ENCODE results near the gene TCEAL9.

The TCEAL9 gene

DNA sequence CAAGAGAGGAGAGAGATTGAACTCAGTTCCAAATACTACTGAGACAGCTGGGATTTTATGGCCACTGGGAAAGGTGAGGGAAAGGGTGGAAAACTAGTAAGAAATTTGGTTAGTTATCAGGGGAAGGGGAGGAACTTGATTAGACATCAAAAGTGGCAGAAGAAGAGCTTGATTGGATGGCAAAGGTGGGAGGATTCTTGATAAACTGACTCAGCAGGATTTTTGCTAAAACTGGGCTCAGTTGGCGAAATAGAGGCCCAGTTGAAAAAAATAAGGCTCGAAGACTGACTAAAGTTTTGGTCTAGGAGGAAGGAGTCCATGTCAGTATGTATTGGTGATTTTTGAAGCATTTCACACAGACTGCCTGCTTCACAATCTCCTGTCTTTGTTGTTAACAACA, 30.0 kb downstream of the TCEAL9 start:
- H3K4me3 ChIP-seq (ENCODE audit: low read depth, low read length): no peak overlapping the region
- TF ChIP-seq, protein P1, sequence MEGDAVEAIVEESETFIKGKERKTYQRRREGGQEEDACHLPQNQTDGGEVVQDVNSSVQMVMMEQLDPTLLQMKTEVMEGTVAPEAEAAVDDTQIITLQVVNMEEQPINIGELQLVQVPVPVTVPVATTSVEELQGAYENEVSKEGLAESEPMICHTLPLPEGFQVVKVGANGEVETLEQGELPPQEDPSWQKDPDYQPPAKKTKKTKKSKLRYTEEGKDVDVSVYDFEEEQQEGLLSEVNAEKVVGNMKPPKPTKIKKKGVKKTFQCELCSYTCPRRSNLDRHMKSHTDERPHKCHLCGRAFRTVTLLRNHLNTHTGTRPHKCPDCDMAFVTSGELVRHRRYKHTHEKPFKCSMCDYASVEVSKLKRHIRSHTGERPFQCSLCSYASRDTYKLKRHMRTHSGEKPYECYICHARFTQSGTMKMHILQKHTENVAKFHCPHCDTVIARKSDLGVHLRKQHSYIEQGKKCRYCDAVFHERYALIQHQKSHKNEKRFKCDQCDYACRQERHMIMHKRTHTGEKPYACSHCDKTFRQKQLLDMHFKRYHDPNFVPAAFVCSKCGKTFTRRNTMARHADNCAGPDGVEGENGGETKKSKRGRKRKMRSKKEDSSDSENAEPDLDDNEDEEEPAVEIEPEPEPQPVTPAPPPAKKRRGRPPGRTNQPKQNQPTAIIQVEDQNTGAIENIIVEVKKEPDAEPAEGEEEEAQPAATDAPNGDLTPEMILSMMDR (IDR thresholded peaks at IDR 0.05; ENCODE audit: borderline replicate concordance, insufficient read depth, low read depth, low read length): no peak

DNA sequence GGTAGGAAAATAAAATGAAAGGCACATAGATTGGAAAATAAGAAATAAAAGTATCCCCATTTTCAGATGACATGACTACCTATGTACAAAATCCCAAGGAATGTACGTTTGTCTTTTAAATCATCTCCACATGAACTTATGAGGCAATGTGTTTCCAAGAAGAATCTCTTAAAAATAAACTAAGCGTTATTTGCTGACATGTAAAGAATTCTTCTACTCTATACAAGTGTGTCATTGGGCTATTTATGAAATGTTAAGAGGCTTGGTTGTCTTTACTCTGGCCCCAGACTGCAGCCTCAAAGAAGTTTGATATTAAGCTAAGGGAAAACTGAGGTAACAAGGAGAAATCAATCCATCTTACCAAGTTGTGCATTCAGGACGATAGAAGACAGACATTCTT, 37.2 kb downstream of the TCEAL9 start:
- TF ChIP-seq, protein P1 (IDR thresholded peaks at IDR 0.05; ENCODE audit: borderline replicate concordance, insufficient read depth, low read depth, low read length): no peak
- no peak overlapping the region for H3K4me3 ChIP-seq (ENCODE audit: low read depth, low read length)

DNA sequence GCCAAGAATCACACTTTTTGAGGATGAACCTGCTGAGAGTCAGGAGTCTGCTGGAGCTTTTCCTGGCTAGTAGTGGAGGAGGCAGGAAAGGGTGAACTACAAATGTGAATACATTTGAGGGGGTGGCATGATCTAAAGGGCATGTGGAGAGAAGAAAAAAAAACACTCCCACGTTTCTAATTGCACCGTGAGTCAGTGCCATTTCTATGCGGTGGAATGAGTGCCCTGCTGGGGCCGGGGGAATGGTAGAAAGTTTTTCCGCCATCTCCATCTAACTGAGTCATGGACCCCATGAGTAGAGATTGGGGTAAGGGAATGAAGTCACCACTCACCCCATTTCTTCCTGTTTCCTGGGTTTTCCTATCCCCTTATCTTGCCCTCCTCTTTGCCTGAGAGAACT, 39.9 kb downstream of the TCEAL9 start:
- no peak overlapping the region for H3K4me3 ChIP-seq (ENCODE audit: low read depth, low read length)
- TF ChIP-seq, protein P1 (IDR thresholded peaks at IDR 0.05; ENCODE audit: borderline replicate concordance, insufficient read depth, low read depth, low read length): no peak

DNA sequence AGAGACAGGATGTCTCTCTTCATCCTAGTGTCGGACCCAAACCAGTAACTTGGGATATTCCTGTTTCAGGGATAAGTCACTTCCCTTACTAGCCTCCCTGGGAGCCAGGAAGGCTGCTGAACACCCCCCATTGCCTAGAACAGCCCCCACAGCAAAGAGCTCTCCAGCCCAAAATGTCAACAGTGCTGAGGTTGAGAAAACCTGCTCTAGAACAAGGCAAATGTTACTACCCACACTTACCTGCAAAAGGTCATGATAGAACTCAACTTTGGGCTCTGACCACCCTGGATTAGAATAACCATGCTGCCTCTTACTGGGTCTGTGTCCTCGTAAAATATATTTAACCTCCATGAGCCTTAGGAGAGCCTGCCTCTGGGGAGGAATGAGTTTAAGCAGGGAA, 40.4 kb downstream of the TCEAL9 start:
- no peak overlapping the region for H3K4me3 ChIP-seq (ENCODE audit: low read depth, low read length)
- TF ChIP-seq, protein P1 (IDR thresholded peaks at IDR 0.05; ENCODE audit: borderline replicate concordance, insufficient read depth, low read depth, low read length): no peak

DNA sequence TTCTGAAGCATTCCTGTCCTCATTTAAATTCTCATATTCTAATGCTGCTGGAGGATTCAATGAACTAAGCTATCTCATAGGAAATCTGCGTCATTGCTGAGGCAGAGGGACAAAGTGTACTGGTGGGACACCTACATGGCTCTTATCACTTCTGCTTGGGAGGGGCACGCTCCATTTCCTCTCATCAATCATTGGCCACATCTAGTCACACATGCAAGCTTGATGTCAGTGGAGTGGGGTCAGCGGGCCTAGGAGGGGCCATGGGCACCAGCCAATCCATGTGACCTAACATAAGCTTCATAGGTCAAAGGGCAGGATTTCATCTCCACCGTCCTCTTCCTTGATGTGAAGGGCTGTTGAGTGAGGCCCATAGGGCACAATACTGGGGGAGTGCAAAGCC, 41.4 kb downstream of the TCEAL9 start:
- no peak overlapping the region for H3K4me3 ChIP-seq (ENCODE audit: low read depth, low read length)
- TF ChIP-seq, protein P1 (IDR thresholded peaks at IDR 0.05; ENCODE audit: borderline replicate concordance, insufficient read depth, low read depth, low read length): no peak

DNA sequence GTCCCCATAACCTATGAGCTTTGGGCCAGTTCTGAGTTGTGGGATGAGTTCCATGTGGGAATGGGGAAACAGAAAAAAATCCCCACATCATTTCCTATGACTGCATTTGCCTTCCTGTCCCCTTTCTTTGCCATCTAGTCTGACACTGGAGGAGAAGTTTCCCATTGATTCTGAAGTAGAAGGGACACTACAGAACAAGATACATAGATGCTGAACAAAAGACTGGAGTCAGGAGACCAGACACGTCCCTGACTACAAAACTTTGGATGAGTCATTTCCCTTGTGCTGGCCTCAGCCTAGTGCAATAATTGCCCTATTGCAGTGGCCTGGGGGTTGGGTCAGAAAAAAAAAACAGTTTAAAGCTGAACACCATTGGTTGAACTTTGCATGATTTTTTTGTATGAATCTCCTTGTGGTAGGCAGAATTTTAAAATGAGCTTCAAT, 42.1 kb downstream of the TCEAL9 start:
- no peak overlapping the region for H3K4me3 ChIP-seq (ENCODE audit: low read depth, low read length)
- TF ChIP-seq, protein P1 (IDR thresholded peaks at IDR 0.05; ENCODE audit: borderline replicate concordance, insufficient read depth, low read depth, low read length): no peak

DNA sequence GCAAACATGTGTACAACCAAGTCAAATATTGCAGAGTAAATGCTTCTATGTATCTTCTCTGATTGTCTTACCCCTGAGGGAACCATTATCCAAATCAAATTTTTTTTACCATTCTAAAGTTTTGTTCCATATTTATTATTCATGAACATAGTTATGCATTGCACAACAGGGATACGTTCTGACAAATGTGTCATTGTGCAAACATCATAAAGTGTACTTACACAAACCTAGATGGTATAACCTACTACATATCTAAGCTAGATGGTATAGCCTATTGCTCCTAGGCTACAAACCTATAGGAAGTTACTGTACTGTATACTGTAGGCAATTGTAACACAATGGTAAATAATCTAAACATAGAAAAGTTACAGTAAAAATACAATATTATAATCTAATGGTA, 43.4 kb downstream of the TCEAL9 start:
- TF ChIP-seq, protein P1 (IDR thresholded peaks at IDR 0.05; ENCODE audit: borderline replicate concordance, insufficient read depth, low read depth, low read length): no peak
- no peak overlapping the region for H3K4me3 ChIP-seq (ENCODE audit: low read depth, low read length)
